A673 (cell line): ENCODE data around the gene METTL22.

Source experiments
- CTCF ChIP-seq: fragments of 300-800, 200-600 bp; sonication (generic); conservative IDR thresholded peaks from 2 replicates; pipeline ENCODE4 v1.5.1; 2017; ENCODE audit warnings: low read depth, mild to moderate bottlenecking, antibody characterized with exemption, low read length, moderate library complexity, mixed read lengths
- EZH2 ChIP-seq: fragments of 200-600 bp; sonication (generic); IDR thresholded peaks from 2 replicates; pipeline ENCODE4 v1.6.1; 2017; ENCODE audit warnings: borderline replicate concordance, low read depth, mild to moderate bottlenecking, mixed read lengths, antibody characterized with exemption, low read length; ENCODE audit not compliant: poor library complexity, severe bottlenecking

- TF ChIP-seq CTCF, result no peak
- TF ChIP-seq EZH2, result no peak
These were observed 301 bp upstream of the METTL22 start for GRCh38 chr16:8621222-8621571.
